ENCODE measurements around the gene SUCLA2.

- TF ChIP-seq EZH2 (IDR thresholded peaks at IDR 0.05; ENCODE audit: low read length), result no peak
- no peak for TF ChIP-seq CTCF (optimal IDR thresholded peaks at IDR 0.05 in 1 of 3, IDR thresholded peaks at IDR 0.05 in 1 of 3, conservative IDR thresholded peaks at IDR 0.05 in 1 of 3; ENCODE audit: extremely low read depth in 1 of 3, insufficient read depth in 2 of 3, low read length in 3 of 3)
Observed at GRCh38 chr13:47932950-47933923, 67.8 kb downstream of the SUCLA2 start.

Data from keratinocyte (primary cell).